K562 (cell line): ENCODE measurements around the gene SEZ6L. TPM values are rescaled to one million over a fixed set of nuclear protein-coding genes. Genes with fewer than 3 reads are reported as not detected.
A peak's percentile ranks its signal among the peaks of the same experiment; 100 is the strongest.

Source experiments
- CEBPG ChIP-seq, 3 experiments: fragments of 200-800 bp in 1 of 3; sonication (Bioruptor generic) in 1 of 3; sonication (generic) in 1 of 3; formaldehyde crosslinking in 1 of 3; IDR thresholded peaks in 2 of 3; conservative IDR thresholded peaks in 1 of 3; 2 replicates each; pipeline versions ENCODE4 v1.6.1 to v1.8.0; 2016 to 2022; ENCODE audit warnings: missing compliant biosample characterization in 2 of 3, missing genetic modification characterization in 2 of 3, mild to moderate bottlenecking in 1 of 3, missing genetic modification reagents in 1 of 3
- CREB1 ChIP-seq, 2 experiments: sonication (generic) in 1 of 2; formaldehyde crosslinking in 1 of 2; IDR thresholded peaks; 2 replicates each; pipeline versions ENCODE4 v1.6.1 to v1.8.0; 2012 to 2022; ENCODE audit warnings: inconsistent platforms in 1 of 2, mild to moderate bottlenecking in 1 of 2, missing genetic modification reagents in 1 of 2, moderate library complexity in 1 of 2
- CREB5 ChIP-seq: fragments of 250-450 bp; sonication (Bioruptor Pico); IDR thresholded peaks from 2 replicates; pipeline ENCODE4 v1.5.0; 2020; ENCODE audit warnings: mild to moderate bottlenecking
- HDAC8 ChIP-seq: fragments of 450-650 bp; IDR thresholded peaks from 2 replicates; pipeline ENCODE4 v1.6.1; 2016; ENCODE audit warnings: mild to moderate bottlenecking, missing genetic modification characterization, moderate library complexity, missing compliant biosample characterization
- HNRNPLL ChIP-seq: fragments of 200-400 bp; formaldehyde crosslinking; IDR thresholded peaks from 2 replicates; pipeline ENCODE4 v1.6.1; 2017; ENCODE audit warnings: low read length, low read depth, mild to moderate bottlenecking; ENCODE audit not compliant: poor library complexity, severe bottlenecking
- ILF3 ChIP-seq: fragments of 450-650 bp; IDR thresholded peaks from 2 replicates; pipeline ENCODE4 v1.6.1; 2018; ENCODE audit warnings: antibody characterized with exemption, mild to moderate bottlenecking, moderate library complexity, borderline replicate concordance
- PHTF2 ChIP-seq: fragments of 250-450 bp; sonication (Bioruptor Pico); IDR thresholded peaks from 2 replicates; pipeline ENCODE4 v1.5.0; 2021; ENCODE audit warnings: mild to moderate bottlenecking
- PML ChIP-seq: IDR thresholded peaks from 2 replicates; pipeline ENCODE4 v1.6.1; 2012; ENCODE audit warnings: low read length, inconsistent platforms
- POLR2G ChIP-seq: fragments of 200-400 bp; formaldehyde crosslinking; IDR thresholded peaks from 2 replicates; pipeline ENCODE4 v1.6.1; 2017; ENCODE audit warnings: low read depth, mild to moderate bottlenecking, antibody characterized with exemption, low read length, moderate library complexity
- SMARCA4 ChIP-seq: fragments of 450-650 bp; IDR thresholded peaks from 2 replicates; pipeline ENCODE4 v1.6.1; 2016
- SREBF2 ChIP-seq: sonication (generic); formaldehyde crosslinking; IDR thresholded peaks from 2 replicates; pipeline ENCODE4 v1.4.0; 2020; ENCODE audit warnings: mild to moderate bottlenecking, missing genetic modification reagents
- TEAD1 ChIP-seq, 2 experiments: fragments of 450-650 bp in 1 of 2; sonication (generic) in 1 of 2; formaldehyde crosslinking; IDR thresholded peaks; 2 replicates each; pipeline versions ENCODE4 v1.4.0 to v1.8.0; 2020 to 2022; ENCODE audit warnings: mild to moderate bottlenecking in 2 of 2, missing genetic modification reagents in 1 of 2
- THRB ChIP-seq: fragments of 450-650 bp; formaldehyde crosslinking; conservative IDR thresholded peaks from 2 replicates; pipeline ENCODE4 v1.4.0; 2022; ENCODE audit warnings: mild to moderate bottlenecking, missing genetic modification characterization
- ZBTB34 ChIP-seq: fragments of 250-450 bp; sonication (Bioruptor Pico); IDR thresholded peaks from 2 replicates; pipeline ENCODE4 v1.8.0; 2021; ENCODE audit warnings: mild to moderate bottlenecking, moderate library complexity
- ZNF146 ChIP-seq: IDR thresholded peaks from one replicate; pipeline ENCODE4 v1.6.1; 2018; ENCODE audit warnings: missing compliant biosample characterization; ENCODE audit not compliant: unreplicated experiment
- ZNF24 ChIP-seq: fragments of 450-650 bp; IDR thresholded peaks from 2 replicates; pipeline ENCODE4 v1.6.1; 2016
- ZNF668 ChIP-seq: fragments of 250-450 bp; sonication (Bioruptor Pico); IDR thresholded peaks from 2 replicates; pipeline ENCODE4 v1.8.0; 2022; ENCODE audit warnings: mild to moderate bottlenecking, inconsistent platforms
- ZNF77 ChIP-seq: fragments of 250-450 bp; sonication (Bioruptor Pico); IDR thresholded peaks from 2 replicates; pipeline ENCODE4 v1.5.0; 2020
- polyA plus RNA-seq, 8 experiments: library from polyadenylated mRNA; depleted of rRNA in 4 of 8; stranded (reverse) in 5 of 8; unstranded in 3 of 8; fragments of >200 nt; fragmentation: Nextera tagmentation in 2 of 8; fragmentation: Illumina TruSeq in 1 of 8; extraction: Ambion mirVana in 2 of 8; extraction: Trizol in 1 of 8; gene quantifications; 2 replicates each; pipeline versions ENCODE4 v1.2.1 to v1.2.3, GENCODE V29; 2011 to 2014; ENCODE audit warnings: inconsistent platforms in 1 of 8, missing spikeins in 1 of 8
- total RNA-seq, 7 experiments: library from RNA; depleted of rRNA in 6 of 7; stranded (reverse); fragments of >200 nt in 6 of 7; fragmentation: Illumina TruSeq in 2 of 7; extraction: Trizol in 2 of 7; gene quantifications; 2 replicates each; pipeline versions ENCODE4 v1.2.1 to v1.2.3, GENCODE V29; 2011 to 2021; ENCODE audit warnings: low replicate concordance in 1 of 7

The SEZ6L gene
- total and polyA plus RNA-seq, 9 of the 15 experiments (the other 6 are each of a cell fraction or from before 2014, with no cell fraction given): not detected

GRCh38 chr22:26360169-26360885 is 191.1 kb downstream of the SEZ6L start (continued):
- TF ChIP-seq ZBTB34 (no peak), ILF3 (no peak), CREB1 (IDR thresholded peaks at IDR 0.05) (peak; percentile 29; the same call in 1 of the 2 replicates), CREB1 (CRISPR knock-in tag; IDR thresholded peaks at IDR 0.05) (no peak), ZNF146 (CRISPR knock-in tag) (no peak), ZNF24 (no peak), POLR2G (no peak), PML (no peak), SREBF2 (CRISPR knock-in tag) (no peak), ZNF77 (CRISPR knock-in tag) (no peak), CEBPG (CRISPR knock-in tag; IDR thresholded peaks at IDR 0.05) (no peak), CEBPG (tag; conservative IDR thresholded peaks at IDR 0.05 in 1 of 2, IDR thresholded peaks at IDR 0.05 in 1 of 2) (no peak), PHTF2 (no peak), TEAD1 (CRISPR knock-in tag; IDR thresholded peaks at IDR 0.05) (no peak), HDAC8 (tag) (no peak), CREB5 (CRISPR knock-in tag) (no peak), HNRNPLL (no peak), THRB (CRISPR knock-in tag) (no peak), ZNF668 (CRISPR knock-in tag) (no peak), SMARCA4 (no peak)
